Fibroblast of villous mesenchyme (primary cell): ENCODE results near the gene PYGB. TPM values are rescaled to one million over a fixed set of nuclear protein-coding genes. Genes with fewer than 3 reads are reported as not detected.

Experiments used
- DNase-seq: peaks from one replicate; pipeline ENCODE4 v3.0.0-alpha.2; 2010; ENCODE audit warnings: low read depth
- H3K4me3 ChIP-seq: 2 replicates; pipeline ENCODE4 v1.5.1; 2011; ENCODE audit warnings: low read depth, mild to moderate bottlenecking, low read length
- total RNA-seq: library from RNA; depleted of rRNA; stranded (reverse); fragments of >200 nt; gene quantifications from 2 replicates; pipeline ENCODE4 v1.2.3, GENCODE V29; 2012
- TF ChIP-seq, protein P1 (sequence below): IDR thresholded peaks from 2 replicates; pipeline ENCODE4 v1.5.1; 2012; ENCODE audit warnings: low read depth, mild to moderate bottlenecking, low read length; ENCODE audit not compliant: insufficient read depth

PYGB gene
- 110 and 151 TPM in 2 replicates for total RNA-seq

DNA sequence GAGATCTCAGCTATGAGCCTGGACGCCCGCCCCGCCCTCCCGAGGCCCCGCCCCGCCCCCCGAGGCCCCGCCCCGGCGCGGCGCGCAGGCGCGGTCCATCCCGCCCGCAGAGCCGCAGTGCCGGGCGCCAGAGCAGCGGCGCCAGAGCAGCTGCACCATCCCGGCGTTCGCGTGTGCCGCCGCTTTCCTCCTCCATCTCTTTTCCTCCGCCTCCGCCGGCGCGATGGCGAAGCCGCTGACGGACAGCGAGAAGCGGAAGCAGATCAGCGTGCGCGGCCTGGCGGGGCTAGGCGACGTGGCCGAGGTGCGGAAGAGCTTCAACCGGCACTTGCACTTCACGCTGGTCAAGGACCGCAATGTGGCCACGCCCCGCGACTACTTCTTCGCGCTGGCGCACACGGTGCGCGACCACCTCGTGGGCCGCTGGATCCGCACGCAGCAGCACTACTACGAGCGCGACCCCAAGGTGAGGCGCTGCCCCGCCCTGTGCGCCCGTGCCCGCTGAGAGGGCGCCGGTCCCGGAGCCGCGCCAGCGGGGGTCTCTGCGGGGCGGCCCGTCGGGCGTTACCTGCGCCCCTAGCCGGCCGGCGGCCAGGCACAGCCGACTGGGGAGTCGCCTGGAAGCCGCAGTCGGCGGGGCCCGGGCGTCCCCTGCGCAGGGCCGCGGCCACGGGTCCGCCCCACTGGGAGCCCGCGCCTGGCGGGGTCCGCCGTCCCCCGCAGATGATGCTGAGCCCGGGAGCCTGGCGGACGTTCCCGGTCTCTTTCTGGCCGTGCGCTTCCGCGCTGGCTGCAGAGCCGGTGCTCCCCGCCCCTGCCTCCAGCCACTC is at the start of gene PYGB:
Gene PYGB, plus strand, starts transcription at position 130 of the 830 bp plus-strand sequence. Its CDS starts 94 bp downstream, at position 224.
- H3K4me3 ChIP-seq: peak within 1 kb of the TSS; percentile 80
- peak; percentile 82 for DNase-seq
- TF ChIP-seq, protein P1, sequence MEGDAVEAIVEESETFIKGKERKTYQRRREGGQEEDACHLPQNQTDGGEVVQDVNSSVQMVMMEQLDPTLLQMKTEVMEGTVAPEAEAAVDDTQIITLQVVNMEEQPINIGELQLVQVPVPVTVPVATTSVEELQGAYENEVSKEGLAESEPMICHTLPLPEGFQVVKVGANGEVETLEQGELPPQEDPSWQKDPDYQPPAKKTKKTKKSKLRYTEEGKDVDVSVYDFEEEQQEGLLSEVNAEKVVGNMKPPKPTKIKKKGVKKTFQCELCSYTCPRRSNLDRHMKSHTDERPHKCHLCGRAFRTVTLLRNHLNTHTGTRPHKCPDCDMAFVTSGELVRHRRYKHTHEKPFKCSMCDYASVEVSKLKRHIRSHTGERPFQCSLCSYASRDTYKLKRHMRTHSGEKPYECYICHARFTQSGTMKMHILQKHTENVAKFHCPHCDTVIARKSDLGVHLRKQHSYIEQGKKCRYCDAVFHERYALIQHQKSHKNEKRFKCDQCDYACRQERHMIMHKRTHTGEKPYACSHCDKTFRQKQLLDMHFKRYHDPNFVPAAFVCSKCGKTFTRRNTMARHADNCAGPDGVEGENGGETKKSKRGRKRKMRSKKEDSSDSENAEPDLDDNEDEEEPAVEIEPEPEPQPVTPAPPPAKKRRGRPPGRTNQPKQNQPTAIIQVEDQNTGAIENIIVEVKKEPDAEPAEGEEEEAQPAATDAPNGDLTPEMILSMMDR: no peak

DNA sequence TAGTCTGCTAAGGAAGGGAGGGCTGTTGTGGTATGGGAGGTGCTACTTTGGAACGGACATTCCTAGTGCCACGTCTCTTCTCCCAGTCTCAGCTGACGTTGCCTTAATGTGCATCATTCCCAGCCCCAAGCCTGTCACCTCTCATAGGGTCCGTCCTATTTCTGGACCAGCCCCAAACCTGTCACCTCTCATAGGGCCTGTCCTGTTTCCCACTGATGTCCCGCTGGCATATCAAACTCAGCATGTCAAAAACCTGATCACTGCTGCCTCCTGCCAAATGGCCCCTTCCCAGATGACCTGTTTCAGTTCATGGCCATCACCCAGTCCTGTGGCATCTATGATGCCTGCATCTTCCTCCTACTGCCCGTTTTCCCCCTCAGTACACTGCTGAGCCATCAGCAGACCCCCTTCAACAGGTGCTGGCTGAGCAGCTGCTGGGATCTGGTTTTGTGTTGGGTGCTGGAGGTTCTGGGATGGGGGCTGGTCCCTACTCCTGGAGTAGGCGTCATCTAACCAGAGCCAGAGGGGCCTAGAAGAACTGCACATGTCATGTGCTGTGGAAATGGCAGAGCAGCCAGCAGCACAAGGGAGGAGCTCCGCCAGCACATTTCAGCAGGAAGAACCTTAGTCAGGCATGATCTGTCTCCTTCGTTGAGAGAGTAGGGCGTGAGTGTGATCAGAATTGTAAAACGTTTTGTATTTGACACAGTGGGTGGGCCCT is 49.1 kb upstream of the PYGB start:
- H3K4me3 ChIP-seq: no peak overlapping the region
- DNase-seq: no peak
- TF ChIP-seq, protein P1: no peak

- no peak for DNase-seq
- no peak overlapping the region for H3K4me3 ChIP-seq
- TF ChIP-seq, protein P1: no peak
Observed at GRCh38 chr20:25199473-25200260, 48.2 kb upstream of the PYGB start.

DNA sequence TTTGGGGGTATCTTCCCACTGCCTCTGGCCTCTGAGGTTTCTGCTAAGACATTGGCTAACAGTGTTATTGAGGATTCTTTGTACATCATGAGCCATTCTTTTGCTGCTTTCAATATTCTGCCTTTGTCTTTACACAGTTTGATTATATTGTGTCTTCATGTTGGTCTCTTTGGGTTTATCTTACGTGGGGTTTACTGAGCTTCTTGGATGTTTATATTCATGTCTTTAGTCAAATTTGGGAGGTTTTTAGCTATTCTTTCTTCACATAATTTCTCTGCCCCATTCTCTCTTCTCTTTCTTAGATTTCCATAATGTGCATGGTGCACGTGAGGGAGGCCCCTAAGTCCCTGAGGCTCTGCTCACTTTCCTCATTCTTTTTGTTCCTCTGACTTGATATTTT is 44.8 kb upstream of the PYGB start:
- no peak for DNase-seq
- TF ChIP-seq, protein P1: no peak
- H3K4me3 ChIP-seq: no peak overlapping the region

DNA sequence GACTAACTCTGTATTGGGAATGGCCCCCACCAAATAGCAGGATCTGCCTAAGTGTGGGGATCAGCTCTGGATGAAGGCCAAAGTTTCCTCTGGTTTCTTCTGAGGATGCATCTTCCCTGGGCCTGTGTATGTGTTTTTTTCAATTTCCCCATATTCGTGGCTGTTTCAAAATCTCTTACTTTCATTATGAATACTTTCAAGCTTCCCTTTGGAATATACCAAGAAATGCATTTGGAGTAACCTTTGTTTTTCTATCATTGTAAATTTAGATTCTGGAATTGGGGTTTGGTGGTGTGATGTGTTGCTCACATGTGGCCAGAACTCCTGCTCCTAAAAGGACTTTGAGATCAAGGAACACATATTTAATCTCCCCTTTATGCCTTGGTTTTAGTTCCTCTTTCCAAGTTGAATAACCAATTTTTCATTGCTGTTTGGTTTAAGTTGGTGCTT is 44.0 kb upstream of the PYGB start:
- H3K4me3 ChIP-seq: no peak overlapping the region

More for the DNA sequence above, 44.0 kb upstream of the PYGB start:
- DNase-seq: no peak
- TF ChIP-seq, protein P1: no peak
